ENCODE measurements around the gene ST6GALNAC5.

GRCh38 chr1:76876655-76877395 lies 9.5 kb downstream of the ST6GALNAC5 start:
- TF ChIP-seq CTCF (IDR thresholded peaks at IDR 0.05) (no peak), POLR2AphosphoS5 (IDR thresholded peaks at IDR 0.05) (no peak)

Data from breast epithelium (tissue), 3 donors.